Fibroblast of skin of scalp (primary cell): ENCODE data around the gene HACL1.
A peak's percentile ranks its signal among the peaks of the same experiment; 100 is the strongest.
"Not testable (repeated sequence)": the region's sequence is repeated elsewhere in the genome, so short reads cannot be mapped to it uniquely, and the experiment has no call there.

Source experiments
- DNase-seq: peaks from one replicate; pipeline ENCODE4 v3.0.0-alpha.2; 2013

HACL1 gene

DNA sequence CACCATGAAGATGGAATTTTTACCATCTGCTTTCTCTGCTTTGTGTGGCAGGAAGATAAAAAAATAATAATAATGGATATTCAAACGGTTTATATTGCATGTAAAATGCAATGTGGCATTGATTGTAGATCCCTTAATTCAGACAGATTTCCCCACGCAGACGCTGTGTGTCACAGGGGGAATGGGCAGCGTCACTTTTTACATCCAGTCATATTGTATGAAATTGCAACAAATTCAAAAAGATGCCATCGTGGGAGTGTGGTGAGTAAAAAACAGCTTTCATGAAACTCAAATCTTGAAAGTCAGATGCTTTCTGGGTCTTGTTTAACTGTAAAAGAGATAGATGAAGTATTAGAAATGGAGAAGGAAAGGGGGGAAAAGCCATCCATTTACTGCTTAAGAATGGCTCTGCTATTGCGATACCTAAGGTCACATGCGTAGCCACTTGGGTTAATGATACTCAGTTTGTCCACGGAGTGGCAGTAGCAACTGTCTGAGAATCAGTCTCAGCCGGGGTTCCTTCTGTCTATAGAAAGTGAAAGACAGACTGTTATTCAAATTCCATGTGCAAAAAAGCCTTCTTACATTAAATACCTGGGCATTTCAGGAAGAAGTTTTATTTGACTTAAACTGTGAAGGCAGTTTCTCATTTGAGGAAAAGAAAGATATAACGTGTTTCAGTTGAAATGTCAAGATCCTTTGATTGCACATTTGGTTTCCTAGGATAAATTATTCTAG, 28.7 kb upstream of the HACL1 start:
- DNase-seq: peak; percentile 88

GRCh38 chr3:15628967-15629366, 27.6 kb upstream of the HACL1 start:
- no peak for DNase-seq

DNA sequence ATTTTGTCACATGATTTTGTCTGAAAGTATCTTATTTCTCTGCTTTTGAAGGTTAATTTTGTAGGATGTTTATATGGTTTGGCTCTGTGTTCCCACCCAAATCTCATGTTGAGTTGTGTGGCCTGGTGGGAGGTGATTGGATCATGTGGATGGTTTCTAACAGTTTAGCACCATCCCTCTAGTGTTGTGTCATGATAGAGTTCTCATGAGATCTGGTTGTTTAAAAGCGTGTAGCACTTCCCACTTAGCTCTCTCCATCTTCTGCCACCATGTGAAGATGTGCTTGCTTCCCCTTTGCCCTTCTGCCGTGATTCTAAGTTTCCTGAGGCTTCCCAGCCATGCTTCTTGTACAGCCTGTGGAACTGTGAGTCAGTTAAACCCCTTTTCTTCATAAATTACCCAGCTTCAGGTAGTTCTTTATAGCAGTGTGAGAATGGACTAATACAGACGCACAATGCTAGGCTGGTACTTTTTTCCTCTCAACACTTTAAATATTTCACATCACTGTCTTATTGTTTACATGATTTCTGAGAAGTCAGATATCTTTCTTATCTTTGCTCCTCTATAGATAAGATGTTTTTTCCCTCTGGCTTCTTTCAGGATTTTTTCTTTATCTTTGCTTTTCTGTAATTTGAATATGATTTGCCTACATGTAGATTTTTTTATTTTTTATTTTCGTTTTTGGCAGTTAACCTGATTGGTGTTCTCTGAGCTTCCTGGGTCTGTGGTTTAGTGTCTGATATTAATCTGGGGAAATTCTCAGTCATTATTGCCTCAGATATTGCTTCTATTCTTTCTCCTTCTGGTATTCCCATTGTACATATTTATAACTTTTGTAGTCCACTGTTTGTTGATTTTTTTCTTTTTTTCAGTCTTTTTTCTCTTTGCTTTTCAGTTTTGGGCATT, 22.4 kb upstream of the HACL1 start:
- DNase-seq: no peak

- not testable (repeated sequence) for DNase-seq
Measured at GRCh38 chr3:15619659-15620464, 18.5 kb upstream of the HACL1 start.

- no peak for DNase-seq
Measured at GRCh38 chr3:15616053-15616452, 14.7 kb upstream of the HACL1 start.

DNA sequence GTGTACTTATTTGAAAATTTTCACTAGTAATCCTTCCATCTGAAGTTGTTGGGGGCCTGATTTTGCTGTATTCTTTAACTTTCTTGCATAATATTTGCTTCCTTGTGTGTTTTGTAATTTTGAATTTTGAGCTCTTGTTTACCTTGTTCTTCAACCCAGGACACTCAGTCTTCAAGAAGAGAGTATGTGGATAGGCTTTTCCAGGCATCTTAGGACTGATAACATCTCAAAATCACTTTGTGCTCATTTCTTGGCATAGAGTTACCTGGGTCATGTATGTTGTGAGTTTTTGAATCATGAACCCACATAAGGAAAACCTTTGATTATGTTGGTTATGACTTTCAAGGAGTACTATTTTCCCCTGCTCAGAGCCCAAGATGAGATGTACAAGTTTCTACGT, 13.6 kb upstream of the HACL1 start:
- DNase-seq: no peak

- DNase-seq: no peak
Measured at GRCh38 chr3:15612001-15612400, 10.6 kb upstream of the HACL1 start.

GRCh38 chr3:15611018-15611417, 9.6 kb upstream of the HACL1 start:
- no peak for DNase-seq

DNA sequence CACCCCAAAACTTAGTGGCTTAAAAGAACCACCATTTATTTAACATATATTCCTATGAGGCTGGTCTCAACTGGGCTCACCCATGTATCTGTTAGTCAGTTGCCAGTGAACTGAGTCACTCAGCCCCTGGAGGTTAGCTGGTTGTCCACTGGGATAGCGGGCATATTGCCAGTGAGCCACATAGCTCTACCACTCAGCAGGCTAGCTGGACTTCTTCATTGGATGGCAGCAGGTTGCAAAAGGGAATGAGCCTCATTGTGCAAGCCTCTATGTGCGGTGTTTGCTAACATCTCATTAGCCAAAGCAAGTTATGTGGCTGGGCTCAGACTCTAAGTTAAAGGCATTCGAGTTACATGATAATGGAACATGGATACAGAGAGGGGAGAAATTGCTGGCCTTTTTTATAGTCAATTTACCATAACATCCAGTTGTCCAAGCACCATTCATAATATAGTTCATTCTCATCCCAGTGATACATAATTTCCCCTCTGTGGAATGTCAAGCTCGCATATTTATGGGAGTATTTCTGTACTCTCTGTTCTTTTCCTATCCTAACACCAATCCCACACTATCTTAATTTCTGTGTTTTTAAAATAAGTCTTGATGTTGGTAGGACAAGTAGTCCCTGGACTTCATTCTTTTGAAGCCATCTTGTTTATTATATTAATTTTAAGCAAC, 8.9 kb upstream of the HACL1 start:
- DNase-seq: peak; percentile 64

GRCh38 chr3:15606434-15606891, 5.1 kb upstream of the HACL1 start:
- no peak for DNase-seq

- DNase-seq: not testable (repeated sequence)
Measured at GRCh38 chr3:15604584-15604983, 3.2 kb upstream of the HACL1 start.

DNA sequence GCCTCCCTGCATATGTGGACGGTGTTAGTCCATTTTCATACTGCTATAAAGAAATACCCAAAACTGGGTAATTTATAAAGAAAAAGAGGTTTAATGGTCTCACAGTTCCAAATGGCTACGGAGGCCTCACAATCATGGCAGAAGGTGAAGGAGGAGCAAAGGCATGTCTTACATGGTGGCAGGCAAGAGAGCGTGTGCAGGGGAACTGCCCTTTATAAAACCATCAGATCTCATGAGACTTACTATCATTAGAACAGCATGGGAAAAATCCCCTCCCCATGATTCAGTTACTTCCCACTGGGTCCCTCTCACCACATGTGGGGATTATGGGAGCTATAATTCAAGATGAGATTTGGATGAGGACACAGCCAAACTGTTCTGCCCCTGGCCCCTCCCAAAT, 1.4 kb upstream of the HACL1 start:
- not testable (repeated sequence) for DNase-seq

DNA sequence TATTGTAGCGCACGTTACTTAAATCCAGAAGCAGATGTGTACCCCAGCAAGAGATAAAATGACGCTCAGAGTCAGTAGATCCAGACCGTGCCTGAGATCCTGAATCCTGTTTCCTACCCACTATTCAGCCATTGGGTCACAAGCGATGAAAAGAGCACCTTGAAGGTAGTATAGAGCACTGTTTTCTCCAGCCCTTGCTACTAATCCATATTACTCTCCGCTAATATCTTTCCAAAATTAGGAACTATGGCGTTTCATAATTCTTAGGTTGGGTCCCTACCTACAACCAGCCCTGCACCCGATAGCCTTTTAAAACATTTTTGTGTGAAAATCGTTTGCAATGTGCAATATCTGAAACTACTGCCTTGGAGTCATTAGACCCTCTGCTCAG, 772 bp upstream of the HACL1 start:
- DNase-seq: no peak

GRCh38 chr3:15601046-15601398, 347 bp downstream of the HACL1 start:
- DNase-seq: no peak

- DNase-seq: no peak
Measured at GRCh38 chr3:15595955-15596354, 5.4 kb downstream of the HACL1 start.

DNA sequence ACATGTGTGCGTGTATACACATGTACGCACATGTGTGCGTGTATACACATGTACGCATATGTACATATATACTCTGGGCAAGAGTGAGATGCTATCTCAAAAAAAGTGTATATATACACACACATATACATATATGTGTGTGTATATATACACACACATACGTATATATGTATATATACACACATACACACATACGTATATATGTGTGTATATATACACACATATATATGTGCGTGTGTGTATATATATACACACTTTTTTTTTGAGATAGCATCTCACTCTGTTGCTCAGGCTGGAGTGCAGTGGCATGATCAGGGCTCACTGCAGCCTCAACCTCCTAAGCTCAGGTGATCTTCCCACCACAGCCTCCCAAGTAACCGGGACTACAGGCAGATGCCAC, 8.4 kb downstream of the HACL1 start:
- no peak for DNase-seq

DNA sequence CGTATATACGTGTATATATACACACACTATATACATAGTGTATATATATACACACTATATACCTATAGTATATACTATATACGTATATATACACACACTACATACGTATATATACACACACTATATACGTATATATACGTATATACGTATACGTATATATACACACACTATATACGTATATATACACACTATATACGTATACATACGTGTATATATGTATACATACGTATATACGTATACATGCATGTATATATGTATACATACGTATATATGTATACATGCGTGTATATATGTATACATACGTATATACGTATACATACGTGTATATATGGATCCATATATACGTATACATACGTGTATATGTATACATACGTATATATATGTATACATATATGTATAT, 9.4 kb downstream of the HACL1 start:
- DNase-seq: no peak

- no peak for DNase-seq
Measured at GRCh38 chr3:15591242-15591641, 10.1 kb downstream of the HACL1 start.

GRCh38 chr3:15585111-15585845, 16.1 kb downstream of the HACL1 start:
- DNase-seq: no peak

DNA sequence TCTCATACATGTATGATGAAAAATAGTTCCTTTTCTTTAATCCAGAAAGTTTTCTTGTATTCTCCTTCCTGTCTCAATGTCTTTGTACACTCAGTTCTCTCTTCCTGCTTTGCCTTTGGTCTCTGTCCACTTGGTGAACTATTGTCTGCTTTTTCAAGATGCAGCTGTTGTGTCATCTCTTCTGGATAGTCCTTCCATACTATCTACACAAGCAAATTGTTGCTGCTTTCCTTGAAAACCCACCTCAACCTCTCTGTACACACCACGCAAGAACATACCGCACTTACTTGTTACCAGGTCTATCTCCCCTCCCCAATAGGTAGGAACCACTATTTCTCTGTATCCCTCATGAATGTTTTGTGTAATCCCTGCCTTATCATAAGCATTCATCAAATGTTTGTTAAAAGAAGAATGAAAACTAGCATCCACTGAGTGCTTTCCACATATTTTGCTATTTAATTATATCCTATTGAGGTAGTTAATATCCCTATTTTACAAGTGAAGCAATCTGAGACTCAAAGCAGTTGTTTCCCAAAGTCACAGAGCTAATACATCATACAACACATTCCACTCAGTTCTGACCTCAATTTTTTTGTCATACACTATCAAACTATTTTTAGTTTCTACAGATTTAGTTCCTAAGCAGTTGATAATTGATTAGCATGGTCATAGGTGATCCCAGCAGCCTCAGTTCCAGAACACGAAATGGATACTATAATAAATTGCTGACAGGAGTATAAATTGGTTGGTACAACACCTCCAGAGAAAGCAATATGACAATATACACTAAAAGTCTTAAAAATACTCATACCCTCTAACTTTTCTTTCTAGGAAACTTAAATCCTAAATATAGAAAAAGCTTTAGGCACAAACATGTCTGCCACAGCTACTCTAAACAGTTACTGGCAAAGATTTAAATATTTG, 19.6 kb downstream of the HACL1 start:
- DNase-seq: no peak

- peak; percentile 58 for DNase-seq
Measured at GRCh38 chr3:15579051-15579450, 22.3 kb downstream of the HACL1 start.
